Calu3 (cell line): ENCODE results near the gene TSHR. TPM values are rescaled to one million over a fixed set of nuclear protein-coding genes. Genes with fewer than 3 reads are reported as not detected.
A peak's percentile ranks its signal among the peaks of the same experiment; 100 is the strongest.

Experiments used
- BruUV-seq: library from RNA; stranded (reverse); fragments of 400-500 nt; replicated peaks from 2 replicates; lab custom pipeline; 2021; lab: Mats Ljungman, UMichigan
- CTCF ChIA-PET: fragments of 300-600 bp; sonication (Branson Sonifier 250); formaldehyde crosslinking; loops from one replicate; lab custom pipeline; 2022; ENCODE audit warnings: antibody characterized with exemption; lab: Charles Lee
- DNase-seq: peaks from one replicate; pipeline ENCODE4 v3.0.0; 2022
- H3K27ac Mint-ChIP-seq: one replicate; pipeline ENCODE4 v1.8.0; 2022; ENCODE audit warnings: mixed read lengths; ENCODE audit not compliant: unreplicated experiment
- H3K27me3 Mint-ChIP-seq: one replicate; pipeline ENCODE4 v1.8.0; 2022; ENCODE audit warnings: mixed read lengths; ENCODE audit not compliant: unreplicated experiment
- H3K36me3 Mint-ChIP-seq: one replicate; pipeline ENCODE4 v1.8.0; 2022; ENCODE audit warnings: mild to moderate bottlenecking, moderate library complexity, mixed read lengths; ENCODE audit not compliant: insufficient read depth, unreplicated experiment
- H3K4me1 Mint-ChIP-seq: one replicate; pipeline ENCODE4 v1.8.0; 2022; ENCODE audit warnings: mild to moderate bottlenecking, low read depth, mixed read lengths; ENCODE audit not compliant: unreplicated experiment
- H3K4me3 Mint-ChIP-seq: one replicate; pipeline ENCODE4 v1.8.0; 2022; ENCODE audit warnings: mild to moderate bottlenecking, low read depth, moderate library complexity, mixed read lengths; ENCODE audit not compliant: unreplicated experiment
- H3K9me3 Mint-ChIP-seq: one replicate; pipeline ENCODE4 v1.8.0; 2022; ENCODE audit warnings: low read depth, mixed read lengths; ENCODE audit not compliant: unreplicated experiment
- intact Hi-C: fragments of 100-400 bp; cut with micrococcal nuclease; formaldehyde crosslinking; loops from one replicate; pipeline ENCODE4 v1.10.0; 2022; ENCODE audit not compliant: unreplicated experiment
- total RNA-seq: library from RNA; stranded (reverse); gene quantifications from 2 replicates; pipeline ENCODE4 v1.2.3, GENCODE V29; 2022
- TF ChIP-seq, protein P1 (sequence below): fragments of 200-600 bp; IDR thresholded peaks from one replicate; pipeline ENCODE4 v1.8.0; 2022; ENCODE audit warnings: antibody characterized with exemption; ENCODE audit not compliant: unreplicated experiment

TSHR gene
- total RNA-seq, 1 experiment from 2014 or later = not detected

DNA sequence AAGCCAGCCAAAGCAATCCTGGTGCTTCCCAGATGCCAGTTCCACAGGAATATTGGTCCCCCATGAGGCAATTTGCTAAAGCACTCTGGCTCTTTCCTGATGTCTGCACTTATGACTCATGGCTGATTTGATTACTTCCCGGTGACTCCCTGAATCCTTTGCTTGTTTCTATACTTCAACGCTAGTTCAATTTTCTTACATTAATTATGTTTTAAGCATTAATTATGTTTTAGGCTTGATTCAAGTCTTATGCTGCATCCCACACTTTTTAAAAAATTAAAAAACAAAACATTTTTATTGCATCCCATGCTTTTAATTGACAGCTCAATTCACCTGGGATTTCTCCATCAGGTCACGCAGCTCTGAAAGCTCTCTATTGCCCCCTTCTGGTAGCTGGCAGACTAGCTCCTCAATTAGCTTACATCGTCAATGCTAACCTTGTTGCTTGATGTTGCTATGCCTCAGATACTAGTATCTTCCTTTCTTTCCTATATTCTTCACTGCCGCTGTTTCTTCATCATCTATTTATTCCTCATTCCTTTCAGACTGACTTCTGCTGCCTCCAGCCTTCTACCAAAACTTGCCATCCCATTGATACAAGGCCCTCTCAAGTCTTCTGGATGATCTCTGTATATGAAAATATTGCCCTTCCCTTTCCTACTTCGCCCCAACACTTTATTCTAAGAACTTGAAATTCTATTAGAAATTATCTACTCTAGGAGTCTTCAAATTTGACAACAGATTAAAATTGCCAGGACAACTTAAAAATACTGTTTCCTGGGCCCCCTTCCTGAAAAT lies 32.0 kb downstream of the TSHR start:
- Mint-ChIP-seq H3K9me3 (no peaks in the 10 kb centered on the region), H3K4me1 (no peaks in the 10 kb centered on the region), H3K36me3 (no peaks in the 10 kb centered on the region), H3K4me3 (no peak overlapping the region), H3K27ac (no peak overlapping the region), H3K27me3 (peaks cover under 1% of the 10 kb centered on the region)
- TF ChIP-seq, protein P1, sequence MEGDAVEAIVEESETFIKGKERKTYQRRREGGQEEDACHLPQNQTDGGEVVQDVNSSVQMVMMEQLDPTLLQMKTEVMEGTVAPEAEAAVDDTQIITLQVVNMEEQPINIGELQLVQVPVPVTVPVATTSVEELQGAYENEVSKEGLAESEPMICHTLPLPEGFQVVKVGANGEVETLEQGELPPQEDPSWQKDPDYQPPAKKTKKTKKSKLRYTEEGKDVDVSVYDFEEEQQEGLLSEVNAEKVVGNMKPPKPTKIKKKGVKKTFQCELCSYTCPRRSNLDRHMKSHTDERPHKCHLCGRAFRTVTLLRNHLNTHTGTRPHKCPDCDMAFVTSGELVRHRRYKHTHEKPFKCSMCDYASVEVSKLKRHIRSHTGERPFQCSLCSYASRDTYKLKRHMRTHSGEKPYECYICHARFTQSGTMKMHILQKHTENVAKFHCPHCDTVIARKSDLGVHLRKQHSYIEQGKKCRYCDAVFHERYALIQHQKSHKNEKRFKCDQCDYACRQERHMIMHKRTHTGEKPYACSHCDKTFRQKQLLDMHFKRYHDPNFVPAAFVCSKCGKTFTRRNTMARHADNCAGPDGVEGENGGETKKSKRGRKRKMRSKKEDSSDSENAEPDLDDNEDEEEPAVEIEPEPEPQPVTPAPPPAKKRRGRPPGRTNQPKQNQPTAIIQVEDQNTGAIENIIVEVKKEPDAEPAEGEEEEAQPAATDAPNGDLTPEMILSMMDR = peak; percentile 62
- DNase-seq = peak; percentile 66
- no TSS peak for BruUV-seq
- CTCF ChIA-PET = interaction anchor here (0.6 to 2.0 kb wide), 8 partner anchors 9 to 1177 kb away, joined by 3 to 14 read pairs (median 6); partner anchors contain the start of gene TSHR
- intact Hi-C loops = loop anchor here (1.0 to 10.0 kb wide), 3 partner anchors 33 to 931 kb away; partner anchors contain the start of gene DIO2

DNA sequence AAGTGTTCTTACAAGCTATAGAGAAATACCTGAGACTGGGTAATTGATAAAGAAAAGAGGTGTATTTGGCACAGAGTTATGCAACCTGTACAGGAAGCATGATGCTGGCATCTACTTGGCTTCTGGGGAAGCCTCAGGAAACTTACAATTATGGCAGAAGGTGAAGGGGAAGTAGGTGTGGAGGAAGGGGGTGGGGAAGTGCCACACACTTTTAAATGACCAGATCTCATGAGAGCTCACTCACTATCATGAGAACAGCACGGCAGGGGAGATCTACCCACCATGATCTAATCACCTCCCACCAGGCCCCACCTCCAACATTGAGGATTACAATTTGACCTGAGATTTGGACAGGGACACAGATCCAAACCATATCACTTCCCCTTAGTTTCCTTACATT lies 32.8 kb downstream of the TSHR start:
- intact Hi-C loops = loop anchor here (10.0 kb wide), 1 partner anchor 773 kb away; the partner anchor contains the start of gene DIO2
- no TSS peak for BruUV-seq
- no peak overlapping the region for H3K27ac Mint-ChIP-seq
- TF ChIP-seq, protein P1 = no peak
- no peaks in the 10 kb centered on the region for H3K36me3 Mint-ChIP-seq
- DNase-seq = no peak
- no peaks in the 10 kb centered on the region for H3K4me1 Mint-ChIP-seq
- no peak overlapping the region for H3K4me3 Mint-ChIP-seq
- CTCF ChIA-PET = interaction anchor here (1.6 kb wide), 1 partner anchor 932 kb away, joined by 13 read pairs; no protein-coding TSS in a partner anchor
- H3K9me3 Mint-ChIP-seq = no peaks in the 10 kb centered on the region
- H3K27me3 Mint-ChIP-seq = peaks cover under 1% of the 10 kb centered on the region

DNA sequence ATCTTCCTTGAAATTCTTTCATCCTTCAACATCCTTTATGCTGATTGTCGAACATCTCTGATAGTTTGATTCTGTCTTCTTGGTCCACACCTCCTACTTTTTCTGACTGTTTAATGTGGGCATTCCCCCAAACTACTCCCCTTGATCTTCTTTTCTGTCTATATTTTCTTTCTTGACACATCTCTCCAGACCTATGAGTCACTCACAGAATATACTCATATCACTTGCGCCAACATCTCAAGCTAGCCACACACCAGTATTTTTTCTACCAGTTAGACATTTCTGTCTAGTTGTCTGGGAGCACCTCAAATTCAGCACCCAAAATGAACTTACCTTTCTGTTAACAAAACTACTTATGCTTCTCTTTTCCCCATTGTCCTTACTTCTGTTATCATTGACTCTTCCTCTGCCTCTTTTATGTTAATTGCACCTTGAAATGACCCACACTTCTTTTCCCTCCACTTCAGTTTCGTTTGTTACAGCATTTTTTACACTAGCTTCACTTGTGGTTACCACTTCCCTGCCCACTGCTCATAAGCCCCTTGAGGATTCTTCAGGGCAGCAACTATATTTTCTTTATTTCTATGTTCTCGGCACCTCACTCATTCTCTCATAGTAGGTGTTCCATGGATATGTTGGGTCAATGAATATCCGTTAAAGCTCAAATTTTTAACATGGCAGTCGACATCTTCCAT lies 33.5 kb downstream of the TSHR start:
- no peak for DNase-seq
- H3K27me3 Mint-ChIP-seq = peaks cover 7% of the 10 kb centered on the region

DNA sequence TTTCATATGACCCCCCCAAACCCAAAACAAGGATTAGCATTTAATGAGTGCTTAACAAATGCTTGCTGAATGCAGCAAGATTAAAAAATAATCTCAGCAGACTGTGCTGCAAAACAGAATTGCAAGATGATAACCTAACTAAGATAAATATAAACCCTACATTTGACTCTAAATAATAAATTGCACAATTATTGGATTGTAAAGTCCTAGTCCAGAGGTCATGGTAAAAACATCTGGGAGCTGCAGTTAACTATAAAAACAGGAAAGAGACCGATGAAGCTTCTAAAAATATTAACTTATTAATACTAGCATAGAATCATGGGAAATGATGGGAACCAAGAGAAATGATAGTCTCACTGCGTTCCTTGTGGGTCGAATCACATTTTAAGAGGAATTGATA lies 37.2 kb downstream of the TSHR start:
- DNase-seq = no peak
- no peak overlapping the region for H3K4me3 Mint-ChIP-seq
- TF ChIP-seq, protein P1 = no peak
- H3K4me1 Mint-ChIP-seq = no peaks in the 10 kb centered on the region
- no peaks in the 10 kb centered on the region for H3K9me3 Mint-ChIP-seq
- H3K27ac Mint-ChIP-seq = no peak overlapping the region
- H3K36me3 Mint-ChIP-seq = no peaks in the 10 kb centered on the region
- intact Hi-C loops = no loop called here
- no TSS peak for BruUV-seq
- CTCF ChIA-PET = interaction anchor here (1.0 kb wide), 1 partner anchor 24 kb away, joined by 3 read pairs; no protein-coding TSS in a partner anchor
- H3K27me3 Mint-ChIP-seq = peaks cover 28% of the 10 kb centered on the region

More for the DNA sequence above, 33.5 kb downstream of the TSHR start:
- BruUV-seq = no TSS peak
- H3K36me3 Mint-ChIP-seq = no peaks in the 10 kb centered on the region
- H3K9me3 Mint-ChIP-seq = no peaks in the 10 kb centered on the region
- intact Hi-C loops = loop anchor here (10.0 kb wide), 1 partner anchor 774 kb away; the partner anchor contains the start of gene DIO2
- no peak overlapping the region for H3K27ac Mint-ChIP-seq
- CTCF ChIA-PET = interaction anchor here (0.8 kb wide), 1 partner anchor 181 kb away, joined by 3 read pairs; no protein-coding TSS in a partner anchor
- H3K4me3 Mint-ChIP-seq = no peak overlapping the region
- TF ChIP-seq, protein P1 = no peak
- no peaks in the 10 kb centered on the region for H3K4me1 Mint-ChIP-seq
